ENCODE results near the gene XXYLT1.

Gene XXYLT1

GRCh38 chr3:195163719-195164572 is 107.0 kb downstream of the XXYLT1 start:
- DNase-seq = peak; percentile 37 to 56

GRCh38 chr3:195162816-195163215 is 108.1 kb downstream of the XXYLT1 start:
- no peak for DNase-seq

GRCh38 chr3:195162033-195162669 is 108.8 kb downstream of the XXYLT1 start:
- no peak for DNase-seq

GRCh38 chr3:195160908-195161434 is 110.0 kb downstream of the XXYLT1 start:
- DNase-seq = no peak

- DNase-seq = no peak
Observed at GRCh38 chr3:195160257-195160898, 110.6 kb downstream of the XXYLT1 start.

- DNase-seq = no peak
Observed at GRCh38 chr3:195159814-195160165, 111.2 kb downstream of the XXYLT1 start.

GRCh38 chr3:195159117-195159813 is 111.7 kb downstream of the XXYLT1 start:
- no peak for DNase-seq

GRCh38 chr3:195156286-195156890 is 114.6 kb downstream of the XXYLT1 start:
- DNase-seq = no peak

GRCh38 chr3:195155570-195156241 is 115.3 kb downstream of the XXYLT1 start:
- no peak for DNase-seq

GRCh38 chr3:195154793-195155535 is 116.0 kb downstream of the XXYLT1 start:
- DNase-seq = no peak

GRCh38 chr3:195154111-195154791 is 116.7 kb downstream of the XXYLT1 start:
- DNase-seq = no peak

GRCh38 chr3:195153653-195154052 is 117.3 kb downstream of the XXYLT1 start:
- no peak for DNase-seq

GRCh38 chr3:195153130-195153529 is 117.8 kb downstream of the XXYLT1 start:
- DNase-seq = no peak

- DNase-seq = no peak
Observed at GRCh38 chr3:195151866-195152541, 119.0 kb downstream of the XXYLT1 start.

GRCh38 chr3:195151402-195151801 is 119.6 kb downstream of the XXYLT1 start:
- DNase-seq = no peak

GRCh38 chr3:195150181-195151118 is 120.5 kb downstream of the XXYLT1 start:
- peak in 1 of 2 experiments; percentile 18 for DNase-seq

GRCh38 chr3:195149292-195150030 is 121.5 kb downstream of the XXYLT1 start:
- DNase-seq = no peak

- no peak for DNase-seq
Observed at GRCh38 chr3:195148549-195148948, 122.4 kb downstream of the XXYLT1 start.

Data from AML-193 (cell line).